Erythroblast (primary cell): ENCODE results near the gene SLC29A2.
"Not testable (repeated sequence)": the region's sequence is repeated elsewhere in the genome, so short reads cannot be mapped to it uniquely, and the experiment has no call there.

Experiments used
- GATA1 ChIP-seq: IDR thresholded peaks from 2 replicates; pipeline ENCODE4 v1.6.1; 2011; ENCODE audit warnings: low read depth, mild to moderate bottlenecking, control low read depth, low read length, moderate library complexity
- POLR2A ChIP-seq: IDR thresholded peaks from 2 replicates; pipeline ENCODE4 v1.6.1; 2011; ENCODE audit warnings: mild to moderate bottlenecking, low read length

GRCh38 chr11:66384316-66384715 is 12.8 kb upstream of the SLC29A2 start:
- not testable (repeated sequence) for TF ChIP-seq POLR2A, GATA1
